H1 (cell line): ENCODE measurements around the gene NAP1L5.

Experiments
- MAFK ChIP-seq: IDR thresholded peaks from 2 replicates; pipeline ENCODE4 v1.6.1; 2012; ENCODE audit warnings: low read depth, mild to moderate bottlenecking, improper control_type of control experiment, low read length
- TF ChIP-seq, protein P1 (sequence below), 3 experiments: IDR thresholded peaks; 1 replicate in 2 of 3; 2 replicates in 1 of 3; pipeline versions ENCODE4 v1.5.1 to v1.6.1; 2011; ENCODE audit warnings: low read length in 3 of 3, mild to moderate bottlenecking in 3 of 3, inconsistent platforms in 2 of 3, low read depth in 1 of 3, moderate library complexity in 1 of 3; ENCODE audit not compliant: insufficient read depth in 1 of 3; ENCODE audit errors: control extremely low read depth in 1 of 3

GRCh38 chr4:88649716-88650115 lies 47.9 kb downstream of the NAP1L5 start:
- TF ChIP-seq, protein P1, sequence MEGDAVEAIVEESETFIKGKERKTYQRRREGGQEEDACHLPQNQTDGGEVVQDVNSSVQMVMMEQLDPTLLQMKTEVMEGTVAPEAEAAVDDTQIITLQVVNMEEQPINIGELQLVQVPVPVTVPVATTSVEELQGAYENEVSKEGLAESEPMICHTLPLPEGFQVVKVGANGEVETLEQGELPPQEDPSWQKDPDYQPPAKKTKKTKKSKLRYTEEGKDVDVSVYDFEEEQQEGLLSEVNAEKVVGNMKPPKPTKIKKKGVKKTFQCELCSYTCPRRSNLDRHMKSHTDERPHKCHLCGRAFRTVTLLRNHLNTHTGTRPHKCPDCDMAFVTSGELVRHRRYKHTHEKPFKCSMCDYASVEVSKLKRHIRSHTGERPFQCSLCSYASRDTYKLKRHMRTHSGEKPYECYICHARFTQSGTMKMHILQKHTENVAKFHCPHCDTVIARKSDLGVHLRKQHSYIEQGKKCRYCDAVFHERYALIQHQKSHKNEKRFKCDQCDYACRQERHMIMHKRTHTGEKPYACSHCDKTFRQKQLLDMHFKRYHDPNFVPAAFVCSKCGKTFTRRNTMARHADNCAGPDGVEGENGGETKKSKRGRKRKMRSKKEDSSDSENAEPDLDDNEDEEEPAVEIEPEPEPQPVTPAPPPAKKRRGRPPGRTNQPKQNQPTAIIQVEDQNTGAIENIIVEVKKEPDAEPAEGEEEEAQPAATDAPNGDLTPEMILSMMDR (IDR thresholded peaks at IDR 0.05; ENCODE audit: control extremely low read depth in 1 of 3, insufficient read depth in 1 of 3, low read depth in 1 of 3, low read length in 3 of 3) = no peak
- TF ChIP-seq MAFK = no peak
